Adrenal gland (tissue), 12 donors: ENCODE data around the gene USP14. TPM values are rescaled to one million over a fixed set of nuclear protein-coding genes. Genes with fewer than 3 reads are reported as not detected.

Experiments
- DNase-seq, 7 donors: peaks; one replicate each; pipeline ENCODE4 v3.0.0-alpha.2; 2019 to 2020
- H3K27ac ChIP-seq, 5 donors: fragments of 200-600 bp; sonication (generic) in 4 of 5; 1 replicate in 3 of 5; 2 replicates in 2 of 5; pipeline versions ENCODE4 v1.5.1 to v1.8.0; 2016 to 2020; ENCODE audit warnings: mild to moderate bottlenecking in 1 of 5
- H3K27me3 ChIP-seq: fragments of 200-600 bp; 2 replicates; pipeline ENCODE4 v1.8.0; 2021
- H3K36me3 ChIP-seq, 2 donors: fragments of 200-600 bp; replicated peaks in 1 of 2; 1 replicate in 1 of 2; 2 replicates in 1 of 2; pipeline versions ENCODE4 v1.5.1 to v1.8.0; 2018 to 2022
- H3K4me1 ChIP-seq, 2 donors: fragments of 200-600 bp; replicated peaks in 1 of 2; 1 replicate in 1 of 2; 2 replicates in 1 of 2; pipeline versions ENCODE4 v1.5.1 to v1.8.0; 2018 to 2021
- H3K4me3 ChIP-seq, 4 donors: fragments of 200-600 bp; sonication (generic) in 3 of 4; one replicate each; pipeline ENCODE4 v1.5.1; 2016 to 2018
- H3K9me3 ChIP-seq, 3 donors: fragments of 200-600 bp; sonication (generic) in 1 of 3; replicated peaks in 1 of 3; 1 replicate in 2 of 3; 2 replicates in 1 of 3; pipeline versions ENCODE4 v1.5.1 to v1.8.0; 2016 to 2021
- CTCF ChIP-seq, 6 experiments: fragments of 450-650 bp in 4 of 6; fragments of 200-600 bp in 2 of 6; sonication (generic) in 1 of 6; IDR thresholded peaks; 1 replicate in 5 of 6; 2 replicates in 1 of 6; pipeline versions ENCODE4 v1.5.1 to v1.8.0; 2016 to 2021; ENCODE audit warnings: antibody characterized with exemption in 6 of 6, mild to moderate bottlenecking in 2 of 6, moderate library complexity in 1 of 6
- POLR2A ChIP-seq, 2 donors: fragments of 450-650 bp; IDR thresholded peaks; one replicate each; pipeline ENCODE4 v1.6.1; 2017; ENCODE audit warnings: antibody characterized with exemption in 2 of 2, mild to moderate bottlenecking in 2 of 2, moderate library complexity in 1 of 2
- WGBS, 4 donors: extraction: QIAGEN DNeasy Blood & Tissue Kit in 2 of 4; methylation state at CpG; one replicate each; pipeline versions ENCODE4 v1.1.5 to v1.1.7; 2013 to 2017; 5-methylcytosine and 5-hydroxymethylcytosine counted together
- intact Hi-C, 2 donors: fragments of 100-400 bp; cut with DNase I; formaldehyde crosslinking; loops; one replicate each; pipeline versions ENCODE4 v1.14.1 to v1.15.0; 2022 to 2023
- polyA plus RNA-seq, 3 donors: library from polyadenylated mRNA; stranded (reverse); fragments of 200-250 nt in 2 of 3; fragments of 350-450 nt in 1 of 3; fragmentation: Illumina TruSeq in 1 of 3; extraction: RNeasy Lipid Tissue Mini Kit (QIAGEN cat#74804) in 1 of 3; gene quantifications; one replicate each; pipeline ENCODE4 v1.2.3, GENCODE V29; 2013 to 2014
- total RNA-seq, 9 donors: library from RNA; depleted of rRNA in 4 of 9; stranded (reverse); fragments of >200 nt in 4 of 9; fragments of 120-200 nt in 1 of 9; fragmentation: NEBNext Ultra II Directional in 1 of 9; extraction: Animal tissue kit (Norgen Biotek cat#: 25700) in 1 of 9; gene quantifications; one replicate each; pipeline versions ENCODE4 v1.1.0 to v1.2.4, GENCODE V29; 2013 to 2023
- donor health status: healthy with polysubstance abuse.
- donor health status: Bipolar disorder and iron deficiency.
- donor health status: DM: yes; HTN: yes; CAD: no.
- donor health status: DM: no; HTN: no; CAD: no.
- donor health status: DM: no; HTN: no; CAD: no.
- donor health status: DM: yes; HTN: yes; CAD: no.

USP14 gene
- total and polyA plus RNA-seq, 12 donors, result 12.0 to 105 (median 36.6) TPM

- Histone ChIP-seq H3K9me3 (no peaks in the 10 kb centered on the region), H3K27me3 (no peaks in the 10 kb centered on the region), H3K4me1 (peaks cover 8 to 16% of the 10 kb centered on the region in 2 donors), H3K4me3 (no peak overlapping the region), H3K36me3 (no peaks in the 10 kb centered on the region), H3K27ac (no peak overlapping the region)
- intact Hi-C loops, result no loop called here
- TF ChIP-seq CTCF (IDR thresholded peaks at IDR 0.05) (no peak), POLR2A (IDR thresholded peaks at IDR 0.05) (no peak)
- WGBS, 4 donors, result 80 to 91% (median 82%) methylated on average over 6 of the region's 6 CpGs
- no peak for DNase-seq
Observed at GRCh38 chr18:155688-156087, 2.7 kb upstream of the USP14 start.

GRCh38 chr18:156514-157230 is 1.7 kb upstream of the USP14 start:
- WGBS, 4 donors, result 86 to 93% (median 89%) methylated on average over 6 of the region's 6 CpGs
- H3K4me1 ChIP-seq, result peaks cover 8 to 22% of the 10 kb centered on the region in 2 donors
- intact Hi-C loops, result no loop called here

GRCh38 chr18:159037-159652 is 788 bp downstream of the USP14 start:
- intact Hi-C loops, result no loop called here
- Histone ChIP-seq H3K4me3 (peak overlapping the region; percentile 78 to 100 (median 82)), H3K27me3 (no peaks in the 10 kb centered on the region), H3K27ac (peak overlapping the region in 4 of 5 donors; percentile 85 to 91 (median 88)), H3K9me3 (no peaks in the 10 kb centered on the region), H3K36me3 (peaks cover 0 to 3% of the 10 kb centered on the region in 2 donors), H3K4me1 (peaks cover 8 to 22% of the 10 kb centered on the region in 2 donors)
- no peak for DNase-seq
- TF ChIP-seq POLR2A (IDR thresholded peaks at IDR 0.05) (no peak), CTCF (IDR thresholded peaks at IDR 0.05) (no peak)
- whole genome bisulfite sequencing, 4 donors, result 1 to 3% (median 2%) methylated on average over 17 to 23 of the region's 23 CpGs

More at GRCh38 chr18:156514-157230, 1.7 kb upstream of the USP14 start:
- Histone ChIP-seq H3K27ac (no peak overlapping the region), H3K4me3 (no peak overlapping the region), H3K36me3 (no peaks in the 10 kb centered on the region), H3K9me3 (no peaks in the 10 kb centered on the region), H3K27me3 (no peaks in the 10 kb centered on the region)
- DNase-seq, result no peak
- TF ChIP-seq POLR2A (IDR thresholded peaks at IDR 0.05), result no peak
- TF ChIP-seq CTCF (IDR thresholded peaks at IDR 0.05), result no peak

- H3K4me3 ChIP-seq, result peak overlapping the region in 1 of 4 donors; percentile 84
- H3K4me1 ChIP-seq, result peaks cover 8 to 22% of the 10 kb centered on the region in 2 donors
- 96 to 97% (median 96%) methylated on average over 15 of the region's 15 CpGs for WGBS, 4 donors
- no peak overlapping the region for H3K27ac ChIP-seq
- no peak for DNase-seq
- no peak for TF ChIP-seq POLR2A (IDR thresholded peaks at IDR 0.05)
- TF ChIP-seq CTCF (IDR thresholded peaks at IDR 0.05), result no peak
- intact Hi-C loops, result no loop called here
- no peaks in the 10 kb centered on the region for H3K9me3 ChIP-seq
- H3K36me3 ChIP-seq, result peaks cover 0 to 8% of the 10 kb centered on the region in 2 donors
- H3K27me3 ChIP-seq, result no peaks in the 10 kb centered on the region
Observed at GRCh38 chr18:159933-160332, 1.6 kb downstream of the USP14 start.
